Measurements from ENCODE around the gene NOTCH1.

The NOTCH1 gene

GRCh38 chr9:136529516-136530460 is 16.1 kb downstream of the NOTCH1 start:
- Histone ChIP-seq H3K9me3 (ENCODE audit: severe bottlenecking) (no peaks in the 10 kb centered on the region), H3K27me3 (ENCODE audit: insufficient read depth, low read depth, severe bottlenecking) (no peaks in the 10 kb centered on the region), H3K27ac (peak overlapping the region; percentile 88), H3K4me3 (ENCODE audit: low read depth, low read length) (no peak overlapping the region), H3K36me3 (peaks cover 6% of the 10 kb centered on the region; the same call in 1 of the 2 replicates)
- no peak for DNase-seq
- no peak for TF ChIP-seq CTCF (IDR thresholded peaks at IDR 0.05; ENCODE audit: low read depth, low read length)

- H3K36me3 ChIP-seq, result peaks cover 5% of the 10 kb centered on the region; the same call in 1 of the 2 replicates
Observed at GRCh38 chr9:136528716-136529341, 17.0 kb downstream of the NOTCH1 start.

GRCh38 chr9:136527721-136528710 is 17.8 kb downstream of the NOTCH1 start:
- peak; percentile 33; the same call in 1 of the 2 replicates for TF ChIP-seq CTCF (IDR thresholded peaks at IDR 0.05; ENCODE audit: low read depth, low read length)
- H3K36me3 ChIP-seq, result peaks cover 8% of the 10 kb centered on the region
- peak overlapping the region; percentile 12 for H3K4me3 ChIP-seq (ENCODE audit: low read depth, low read length)
- no peaks in the 10 kb centered on the region for H3K27me3 ChIP-seq (ENCODE audit: insufficient read depth, low read depth, severe bottlenecking)
- peak; percentile 91 for DNase-seq
- no peaks in the 10 kb centered on the region for H3K9me3 ChIP-seq (ENCODE audit: severe bottlenecking)
- peak overlapping the region; percentile 88 for H3K27ac ChIP-seq

More at GRCh38 chr9:136528716-136529341, 17.0 kb downstream of the NOTCH1 start:
- H3K4me3 ChIP-seq (ENCODE audit: low read depth, low read length), result no peak overlapping the region
- H3K27ac ChIP-seq, result peak overlapping the region; percentile 88
- TF ChIP-seq CTCF (IDR thresholded peaks at IDR 0.05; ENCODE audit: low read depth, low read length), result 0 out of 2 replicates have a peak, but pooled peaks have one; percentile 9
- DNase-seq, result no peak
- no peaks in the 10 kb centered on the region for H3K27me3 ChIP-seq (ENCODE audit: insufficient read depth, low read depth, severe bottlenecking)
- H3K9me3 ChIP-seq (ENCODE audit: severe bottlenecking), result no peaks in the 10 kb centered on the region

- peak overlapping the region; percentile 12 for H3K4me3 ChIP-seq (ENCODE audit: low read depth, low read length)
- peaks cover 17% of the 10 kb centered on the region for H3K36me3 ChIP-seq
Observed at GRCh38 chr9:136527131-136527530, 18.7 kb downstream of the NOTCH1 start.

More at GRCh38 chr9:136527131-136527530, 18.7 kb downstream of the NOTCH1 start:
- Histone ChIP-seq H3K27me3 (ENCODE audit: insufficient read depth, low read depth, severe bottlenecking) (no peaks in the 10 kb centered on the region), H3K9me3 (ENCODE audit: severe bottlenecking) (no peaks in the 10 kb centered on the region), H3K27ac (peak overlapping the region; percentile 88)
- no peak for TF ChIP-seq CTCF (IDR thresholded peaks at IDR 0.05; ENCODE audit: low read depth, low read length)
- peak; percentile 62 for DNase-seq
